ENCODE results near the gene ATP8B3. TPM values are rescaled to one million over a fixed set of nuclear protein-coding genes. Genes with fewer than 3 reads are reported as not detected.

ATP8B3 gene
- total RNA-seq, 4 donors from 2014 or later = 0.30 to 1.2 (median 0.66) TPM

DNA sequence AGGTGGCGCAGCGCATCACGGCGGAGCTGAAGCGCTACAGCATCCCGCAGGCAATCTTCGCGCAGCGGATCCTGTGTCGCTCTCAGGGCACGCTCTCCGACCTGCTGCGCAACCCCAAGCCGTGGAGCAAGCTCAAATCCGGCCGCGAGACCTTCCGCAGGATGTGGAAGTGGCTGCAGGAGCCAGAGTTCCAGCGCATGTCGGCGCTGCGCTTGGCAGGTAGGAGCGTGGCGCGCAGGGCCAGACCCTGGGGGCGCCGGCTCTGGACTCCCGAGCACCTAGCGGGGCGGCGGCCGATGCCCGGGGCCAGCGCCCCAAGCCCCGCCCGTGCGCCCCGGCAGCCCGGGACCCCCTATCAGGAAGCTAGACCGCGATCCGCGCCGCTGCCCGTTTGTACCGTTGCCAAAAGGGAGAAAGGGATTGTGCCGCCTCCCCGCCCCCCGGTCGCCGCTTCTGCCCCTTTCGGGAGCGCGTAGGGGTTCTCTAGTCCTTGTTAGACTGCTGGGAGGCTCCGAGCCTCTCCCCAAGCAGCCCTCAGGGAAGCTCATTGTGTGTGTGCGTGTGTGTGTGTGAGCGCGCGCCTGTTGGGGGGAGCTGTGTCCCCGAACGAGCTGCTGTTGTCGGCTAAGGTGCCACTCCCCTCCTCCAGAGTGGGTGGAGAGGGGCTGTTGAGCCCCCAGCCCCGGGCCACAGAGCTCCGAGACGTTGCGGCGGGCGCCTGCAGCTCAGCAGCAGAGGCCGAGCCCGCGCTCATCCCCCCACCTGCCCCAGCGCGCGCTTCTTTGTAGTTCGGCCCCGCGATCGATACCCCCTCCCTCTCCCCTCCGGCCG is 57.2 kb downstream of the ATP8B3 start:
- no peak overlapping the region for H3K4me3 ChIP-seq (ENCODE audit: low read depth, poor library complexity, severe bottlenecking)
- DNase-seq (ENCODE audit: low spot score in 2 of 2) = no peak
- 1% methylated on average over 35 to 45 of the region's 80 CpGs for WGBS, 2 donors
- intact Hi-C loops (cut with DNase I; ENCODE audit: low total_unique reads) = no loop called here
- TF ChIP-seq, protein P1, sequence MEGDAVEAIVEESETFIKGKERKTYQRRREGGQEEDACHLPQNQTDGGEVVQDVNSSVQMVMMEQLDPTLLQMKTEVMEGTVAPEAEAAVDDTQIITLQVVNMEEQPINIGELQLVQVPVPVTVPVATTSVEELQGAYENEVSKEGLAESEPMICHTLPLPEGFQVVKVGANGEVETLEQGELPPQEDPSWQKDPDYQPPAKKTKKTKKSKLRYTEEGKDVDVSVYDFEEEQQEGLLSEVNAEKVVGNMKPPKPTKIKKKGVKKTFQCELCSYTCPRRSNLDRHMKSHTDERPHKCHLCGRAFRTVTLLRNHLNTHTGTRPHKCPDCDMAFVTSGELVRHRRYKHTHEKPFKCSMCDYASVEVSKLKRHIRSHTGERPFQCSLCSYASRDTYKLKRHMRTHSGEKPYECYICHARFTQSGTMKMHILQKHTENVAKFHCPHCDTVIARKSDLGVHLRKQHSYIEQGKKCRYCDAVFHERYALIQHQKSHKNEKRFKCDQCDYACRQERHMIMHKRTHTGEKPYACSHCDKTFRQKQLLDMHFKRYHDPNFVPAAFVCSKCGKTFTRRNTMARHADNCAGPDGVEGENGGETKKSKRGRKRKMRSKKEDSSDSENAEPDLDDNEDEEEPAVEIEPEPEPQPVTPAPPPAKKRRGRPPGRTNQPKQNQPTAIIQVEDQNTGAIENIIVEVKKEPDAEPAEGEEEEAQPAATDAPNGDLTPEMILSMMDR (IDR thresholded peaks at IDR 0.05) = no peak
- no peak for TF ChIP-seq POLR2A (IDR thresholded peaks at IDR 0.05)

DNA sequence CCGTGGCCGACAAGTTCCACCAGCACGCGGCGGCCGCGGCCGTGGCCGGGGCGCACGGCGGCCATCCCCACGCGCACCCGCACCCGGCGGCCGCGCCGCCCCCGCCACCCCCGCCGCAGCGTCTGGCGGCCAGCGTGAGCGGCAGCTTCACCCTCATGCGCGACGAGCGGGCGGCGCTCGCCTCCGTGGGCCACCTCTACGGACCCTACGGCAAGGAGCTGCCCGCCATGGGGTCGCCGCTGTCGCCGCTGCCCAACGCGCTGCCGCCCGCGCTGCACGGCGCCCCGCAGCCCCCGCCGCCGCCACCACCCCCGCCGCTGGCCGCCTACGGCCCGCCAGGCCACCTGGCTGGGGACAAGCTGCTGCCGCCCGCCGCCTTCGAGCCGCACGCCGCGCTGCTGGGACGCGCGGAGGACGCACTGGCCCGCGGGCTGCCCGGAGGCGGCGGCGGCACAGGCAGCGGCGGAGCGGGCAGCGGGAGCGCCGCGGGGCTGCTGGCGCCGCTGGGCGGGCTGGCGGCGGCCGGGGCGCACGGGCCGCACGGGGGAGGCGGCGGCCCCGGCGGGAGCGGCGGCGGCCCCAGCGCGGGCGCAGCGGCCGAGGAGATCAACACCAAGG is 57.9 kb downstream of the ATP8B3 start:
- DNase-seq (ENCODE audit: low spot score in 2 of 2) = no peak
- no peak for TF ChIP-seq POLR2A (IDR thresholded peaks at IDR 0.05)
- TF ChIP-seq, protein P1 (IDR thresholded peaks at IDR 0.05) = no peak
- no peak overlapping the region for H3K4me3 ChIP-seq (ENCODE audit: low read depth, poor library complexity, severe bottlenecking)
- intact Hi-C loops (cut with DNase I; ENCODE audit: low total_unique reads) = no loop called here
- 1% methylated on average over 78 of the region's 105 CpGs; no CpG with 5 or more reads in 1 of the 2 donors for WGBS, 2 donors

DNA sequence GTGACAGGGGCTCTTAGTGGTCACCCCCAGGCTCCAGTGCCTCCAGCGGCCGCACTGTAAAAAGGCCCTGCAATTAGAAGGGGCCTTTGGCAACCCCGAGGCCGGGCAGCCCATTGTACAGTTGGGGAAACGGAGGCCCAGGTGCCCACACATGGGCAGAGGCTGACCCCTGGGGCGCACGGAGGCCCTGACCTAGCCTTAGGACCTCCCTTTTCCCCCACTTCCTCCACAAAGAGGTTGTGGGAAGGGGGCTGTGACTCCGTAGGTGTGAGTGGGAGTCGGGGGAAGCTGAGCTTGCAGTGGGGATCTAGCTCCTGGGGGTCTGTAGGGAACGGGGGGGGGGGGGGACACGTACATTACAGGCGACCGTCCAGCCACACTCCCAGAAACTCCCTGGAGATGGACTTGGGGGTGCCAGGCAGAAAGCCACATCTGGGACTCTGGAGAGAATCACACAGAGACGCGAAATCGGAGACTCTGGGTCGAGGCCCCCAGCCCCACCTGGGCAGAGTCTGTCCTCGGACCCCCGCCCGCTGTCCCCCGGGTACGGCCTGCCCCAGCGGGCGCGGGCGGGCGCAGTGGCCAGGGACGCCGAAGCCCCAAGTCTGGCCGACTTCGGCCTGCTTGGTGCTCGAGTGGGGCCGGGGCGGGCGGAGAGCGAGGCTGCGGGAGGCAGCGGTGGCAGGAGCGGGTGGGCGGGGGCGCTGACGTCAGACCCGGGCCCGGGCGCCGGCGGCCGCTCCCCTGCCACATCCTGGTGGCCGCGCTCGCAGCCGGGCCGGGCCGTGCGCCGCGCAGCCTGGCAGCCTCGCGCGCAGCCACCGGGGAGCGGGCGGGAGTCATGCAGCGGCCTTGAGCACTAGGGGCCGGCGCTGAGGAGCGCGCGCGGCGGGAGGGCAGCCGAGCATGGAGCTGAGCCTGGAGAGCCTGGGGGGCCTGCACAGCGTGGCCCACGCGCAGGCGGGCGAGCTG is 59.0 kb downstream of the ATP8B3 start, which contains the start of gene ONECUT3:
Gene ONECUT3, plus strand, starts transcription at position 750 of the 972 bp plus-strand sequence. Its CDS starts 157 bp downstream, at position 907.
- intact Hi-C loops (cut with DNase I; ENCODE audit: low total_unique reads) = no loop called here
- TF ChIP-seq, protein P1 (IDR thresholded peaks at IDR 0.05) = no peak
- TF ChIP-seq POLR2A (IDR thresholded peaks at IDR 0.05) = no peak
- no peak for DNase-seq (ENCODE audit: low spot score in 2 of 2)
- H3K4me3 ChIP-seq (ENCODE audit: low read depth, poor library complexity, severe bottlenecking) = no peak within 1 kb of the TSS
- 2 to 4% methylated on average over 20 to 49 of the region's 77 CpGs for WGBS, 2 donors

DNA sequence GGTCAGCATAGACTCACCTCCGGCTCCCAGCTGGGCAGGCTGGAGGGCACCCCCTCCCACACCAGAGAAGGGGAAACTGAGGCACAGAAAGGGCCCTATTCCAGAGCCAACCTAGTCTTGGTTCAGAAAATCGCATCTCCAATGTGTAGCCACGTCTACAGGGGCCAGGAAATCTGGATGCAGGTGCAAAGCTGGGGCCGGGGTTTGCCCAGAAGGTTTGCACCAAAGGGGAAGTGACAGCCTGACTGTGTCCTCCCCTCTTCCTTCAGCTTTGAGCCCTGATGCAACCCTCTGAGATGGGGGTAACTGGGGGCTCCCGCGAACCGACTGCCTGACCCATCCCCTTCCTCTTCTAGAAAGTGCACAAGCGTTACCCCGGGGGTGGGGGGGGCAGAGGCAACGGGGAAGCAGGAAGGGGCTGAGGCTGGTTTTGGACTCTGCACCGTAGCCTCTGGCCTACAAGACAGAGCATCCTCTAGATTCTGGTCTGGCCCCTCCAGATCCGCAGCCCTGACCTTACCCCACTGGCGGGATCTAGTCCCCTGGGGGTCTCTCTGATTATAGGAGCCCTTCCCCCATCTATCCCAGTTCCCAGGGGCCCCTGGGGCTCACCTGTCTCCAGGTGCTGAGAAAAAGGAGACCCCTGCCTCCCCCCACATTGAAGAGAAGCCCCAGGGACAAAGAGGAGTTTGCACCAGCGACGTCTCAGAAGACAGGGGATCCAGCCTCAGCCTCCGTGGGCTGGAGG is 59.9 kb downstream of the ATP8B3 start:
- 3 to 5% methylated on average over 13 to 15 of the region's 16 CpGs for WGBS, 2 donors
- intact Hi-C loops (cut with DNase I; ENCODE audit: low total_unique reads) = no loop called here
- H3K4me3 ChIP-seq (ENCODE audit: low read depth, poor library complexity, severe bottlenecking) = no peak overlapping the region
- TF ChIP-seq, protein P1 (IDR thresholded peaks at IDR 0.05) = no peak
- TF ChIP-seq POLR2A (IDR thresholded peaks at IDR 0.05) = no peak
- no peak for DNase-seq (ENCODE audit: low spot score in 2 of 2)
